Activated CD4-positive, alpha-beta T cell treated with anti-CD3 and anti-CD28 coated beads, Interleukin-2, amount 10 ng/mL, durations not matched to agents 7 days and 5 days (primary cell): Measurements from ENCODE around the gene ARHGAP27. TPM values are rescaled to one million over a fixed set of nuclear protein-coding genes. Genes with fewer than 3 reads are reported as not detected.

ENCODE experiments used
- CTCF ChIA-PET: fragments of 350-600 bp; sonication (Branson Sonifier 250); formaldehyde crosslinking; loops from one replicate; lab custom pipeline; 2021; ENCODE audit warnings: antibody characterized with exemption; lab: Charles Lee
- POLR2A ChIA-PET: fragments of 350-600 bp; sonication (Branson Sonifier 250); formaldehyde crosslinking; loops from one replicate; lab custom pipeline; 2021; ENCODE audit warnings: antibody characterized with exemption; lab: Charles Lee
- DNase-seq: peaks from one replicate; pipeline ENCODE4 v3.0.0-alpha.2; 2020
- H3K27ac Mint-ChIP-seq: one replicate; pipeline ENCODE4 v1.8.0; 2021; ENCODE audit warnings: mild to moderate bottlenecking, moderate library complexity, mixed read lengths
- H3K27me3 Mint-ChIP-seq: one replicate; pipeline ENCODE4 v1.8.0; 2021; ENCODE audit warnings: mixed read lengths
- H3K36me3 Mint-ChIP-seq: one replicate; pipeline ENCODE4 v1.8.0; 2021; ENCODE audit warnings: low read depth, mixed read lengths
- H3K4me1 Mint-ChIP-seq: one replicate; pipeline ENCODE4 v1.8.0; 2021; ENCODE audit warnings: mixed read lengths
- H3K4me3 Mint-ChIP-seq: one replicate; pipeline ENCODE4 v1.8.0; 2021; ENCODE audit warnings: mild to moderate bottlenecking, moderate library complexity, mixed read lengths
- H3K9me3 Mint-ChIP-seq: one replicate; pipeline ENCODE4 v1.8.0; 2021; ENCODE audit warnings: mixed read lengths
- total RNA-seq, 2 experiments: library from RNA; stranded (reverse); gene quantifications; one replicate each; pipeline ENCODE4 v1.2.3, GENCODE V29; 2021

The ARHGAP27 gene
- total RNA-seq, 2 experiments from 2014 or later: 85.3 to 93.5 TPM

DNA sequence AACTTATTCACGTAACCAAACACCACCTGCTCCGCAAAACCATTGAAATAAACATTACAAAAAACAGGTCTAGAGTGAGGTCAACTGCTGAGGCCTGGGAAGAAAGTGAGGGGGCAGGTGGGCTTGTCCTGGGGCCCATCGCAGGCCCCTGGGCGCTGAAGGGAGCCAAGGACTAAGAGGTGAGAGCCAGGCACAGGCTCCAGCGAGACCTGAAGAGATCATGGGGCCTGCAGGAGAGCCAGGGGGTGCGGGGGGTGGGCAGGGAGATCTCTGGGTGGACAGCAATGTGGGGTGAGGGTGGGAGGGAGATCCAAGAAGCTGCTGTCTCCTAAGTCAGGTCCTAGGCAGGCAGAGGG is 7.9 kb downstream of the ARHGAP27 start:
- H3K36me3 Mint-ChIP-seq: peaks cover 6% of the 10 kb centered on the region

GRCh38 chr17:45423975-45424335 is 8.7 kb downstream of the ARHGAP27 start:
- ChIA-PET CTCF (no interaction called here), POLR2A (no interaction called here)
- Mint-ChIP-seq H3K4me3 (no peak overlapping the region), H3K9me3 (no peaks in the 10 kb centered on the region), H3K4me1 (peaks cover 14% of the 10 kb centered on the region), H3K36me3 (peaks cover 3% of the 10 kb centered on the region), H3K27me3 (peaks cover 3% of the 10 kb centered on the region), H3K27ac (no peak overlapping the region)
- no peak for DNase-seq

More for the DNA sequence above, 7.9 kb downstream of the ARHGAP27 start:
- DNase-seq: no peak
- Mint-ChIP-seq H3K9me3 (no peaks in the 10 kb centered on the region), H3K4me3 (no peak overlapping the region), H3K27me3 (no peaks in the 10 kb centered on the region), H3K27ac (no peak overlapping the region), H3K4me1 (peaks cover 14% of the 10 kb centered on the region)
- POLR2A ChIA-PET: no interaction called here
- CTCF ChIA-PET: no interaction called here

- H3K27ac Mint-ChIP-seq: no peak overlapping the region
- peaks cover 9% of the 10 kb centered on the region for H3K4me1 Mint-ChIP-seq
- H3K9me3 Mint-ChIP-seq: no peaks in the 10 kb centered on the region
- CTCF ChIA-PET: no interaction called here
- no peak for DNase-seq
- H3K4me3 Mint-ChIP-seq: no peak overlapping the region
- H3K36me3 Mint-ChIP-seq: no peaks in the 10 kb centered on the region
- POLR2A ChIA-PET: no interaction called here
- H3K27me3 Mint-ChIP-seq: peaks cover 3% of the 10 kb centered on the region
These were observed 9.2 kb downstream of the ARHGAP27 start for GRCh38 chr17:45423304-45423974.

GRCh38 chr17:45414990-45415881 is 17.4 kb downstream of the ARHGAP27 start:
- DNase-seq: no peak
- POLR2A ChIA-PET: no interaction called here
- H3K27ac Mint-ChIP-seq: peak overlapping the region; percentile 22
- H3K36me3 Mint-ChIP-seq: peaks cover 4% of the 10 kb centered on the region
- H3K9me3 Mint-ChIP-seq: no peaks in the 10 kb centered on the region
- CTCF ChIA-PET: interaction anchor here (0.7 kb wide), 1 partner anchor 640 kb away, joined by 3 read pairs; no protein-coding TSS in a partner anchor
- H3K4me1 Mint-ChIP-seq: peaks cover 32% of the 10 kb centered on the region
- peaks cover 3% of the 10 kb centered on the region for H3K27me3 Mint-ChIP-seq
- no peak overlapping the region for H3K4me3 Mint-ChIP-seq

DNA sequence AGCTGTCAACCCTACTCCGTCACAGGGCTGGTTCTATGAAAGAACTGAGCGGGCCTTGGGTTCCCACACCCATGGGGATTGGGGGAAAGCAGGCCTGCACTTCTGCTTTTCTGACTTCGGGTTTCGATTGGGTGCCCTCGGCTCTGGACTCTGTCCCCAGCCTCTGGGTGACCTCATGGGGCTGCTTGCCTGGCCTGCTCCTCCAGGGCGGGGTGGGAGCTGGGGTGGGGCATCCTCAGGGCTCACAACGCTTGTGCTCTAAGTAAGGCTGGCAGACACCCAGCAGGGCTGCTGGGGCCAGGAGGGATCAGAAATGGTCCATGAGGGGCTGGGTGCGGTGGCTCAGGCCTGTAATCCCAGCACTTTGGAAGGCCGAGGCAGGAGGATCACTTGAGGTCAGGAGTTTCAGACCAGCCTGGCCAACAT is 19.2 kb downstream of the ARHGAP27 start:
- DNase-seq: no peak
- Mint-ChIP-seq H3K36me3 (peaks cover 10% of the 10 kb centered on the region), H3K27me3 (no peaks in the 10 kb centered on the region), H3K9me3 (no peaks in the 10 kb centered on the region), H3K4me1 (peaks cover 40% of the 10 kb centered on the region), H3K4me3 (no peak overlapping the region), H3K27ac (no peak overlapping the region)
- CTCF ChIA-PET: interaction anchor here (0.7 to 3.1 kb wide), 2 partner anchors 14 to 81 kb away, joined by 3 to 11 read pairs; no protein-coding TSS in a partner anchor
- POLR2A ChIA-PET: no interaction called here

DNA sequence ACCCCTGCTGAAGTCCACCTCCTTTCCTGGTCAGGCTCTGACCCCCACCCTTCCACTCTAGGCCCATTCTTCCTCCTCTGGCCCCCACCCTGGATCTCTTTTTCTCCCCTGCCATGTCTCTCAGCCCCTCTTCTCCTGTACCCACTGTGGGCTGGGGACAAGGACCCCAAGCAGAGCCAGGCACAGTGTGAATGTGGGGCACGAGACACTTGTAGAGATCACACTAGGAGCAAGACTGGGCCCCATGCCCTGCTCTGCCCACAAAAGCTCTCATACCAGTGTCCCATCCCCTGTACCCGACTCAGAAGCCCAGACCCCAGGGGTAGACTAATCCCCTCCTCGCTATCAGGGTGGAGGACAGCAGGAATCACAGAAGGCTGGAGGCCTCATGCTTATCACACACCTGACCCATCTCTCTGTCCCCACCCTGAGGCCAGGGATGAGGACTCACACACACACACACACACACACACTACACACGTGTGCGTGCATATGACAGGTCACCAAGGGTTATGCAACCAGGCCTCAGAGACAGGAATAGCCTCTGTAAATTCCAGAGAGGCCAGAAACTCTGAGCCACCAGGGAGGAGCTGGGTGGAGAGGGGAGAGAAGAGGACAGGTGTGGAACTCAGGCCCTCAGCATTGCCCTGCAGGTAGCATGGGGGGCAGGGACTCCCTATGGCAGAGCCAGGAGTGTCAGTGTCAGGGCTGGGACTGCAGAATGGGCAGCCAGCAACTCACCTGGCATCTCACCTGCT is 21.1 kb downstream of the ARHGAP27 start:
- Mint-ChIP-seq H3K9me3 (no peaks in the 10 kb centered on the region), H3K36me3 (peaks cover 24% of the 10 kb centered on the region), H3K4me1 (peaks cover 58% of the 10 kb centered on the region), H3K4me3 (peak overlapping the region; percentile 95), H3K27me3 (no peaks in the 10 kb centered on the region), H3K27ac (peak overlapping the region; percentile 98)
- POLR2A ChIA-PET: no interaction called here
- CTCF ChIA-PET: interaction anchor here (3.1 kb wide), 1 partner anchor 16 kb away, joined by 11 read pairs; no protein-coding TSS in a partner anchor
- no peak for DNase-seq

GRCh38 chr17:45410144-45411091 is 22.3 kb downstream of the ARHGAP27 start:
- peak; percentile 71 for DNase-seq
- no peaks in the 10 kb centered on the region for H3K9me3 Mint-ChIP-seq
- H3K27ac Mint-ChIP-seq: peak overlapping the region; percentile 98
- POLR2A ChIA-PET: no interaction called here
- CTCF ChIA-PET: interaction anchor here (1.2 to 1.8 kb wide), 6 partner anchors 10 to 261 kb away, joined by 3 to 7 read pairs (median 4); partner anchors contain the start of gene HEXIM1
- peaks cover 28% of the 10 kb centered on the region for H3K36me3 Mint-ChIP-seq
- H3K4me3 Mint-ChIP-seq: peak overlapping the region; percentile 95
- H3K4me1 Mint-ChIP-seq: peaks cover 60% of the 10 kb centered on the region
- H3K27me3 Mint-ChIP-seq: no peaks in the 10 kb centered on the region

DNA sequence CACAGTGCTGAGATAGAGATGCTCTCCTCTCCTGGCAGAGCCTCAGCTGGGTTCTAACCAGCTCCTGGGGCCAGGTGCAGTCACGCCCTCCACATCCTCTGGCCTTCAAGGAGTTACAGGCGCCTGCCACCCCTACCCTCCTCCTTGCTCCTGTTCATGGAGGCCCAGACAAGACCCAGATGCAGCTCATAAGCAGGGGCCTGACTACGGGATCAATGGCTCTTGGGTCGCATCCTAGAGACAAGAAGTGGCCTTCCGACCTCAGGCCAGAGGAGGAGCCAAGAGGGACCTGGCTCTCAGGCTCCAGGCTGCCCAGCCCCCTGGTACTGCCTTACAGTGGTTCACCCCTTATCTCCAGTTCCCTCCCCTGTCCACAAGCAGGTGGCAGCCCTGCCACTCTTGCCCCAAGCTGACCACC is 23.0 kb downstream of the ARHGAP27 start:
- Mint-ChIP-seq H3K27ac (peak overlapping the region; percentile 98), H3K4me3 (peak overlapping the region; percentile 95), H3K27me3 (no peaks in the 10 kb centered on the region), H3K36me3 (peaks cover 27% of the 10 kb centered on the region), H3K4me1 (peaks cover 55% of the 10 kb centered on the region), H3K9me3 (no peaks in the 10 kb centered on the region)
- POLR2A ChIA-PET: interaction anchor here (0.6 kb wide), 2 partner anchors 92 to 212 kb away, joined by 4 read pairs; partner anchors contain the start of gene MAP3K14
- no peak for DNase-seq
- CTCF ChIA-PET: interaction anchor here (1.2 to 1.8 kb wide), 7 partner anchors 9 to 261 kb away, joined by 3 to 7 read pairs (median 4); partner anchors contain the start of gene HEXIM1

- no peaks in the 10 kb centered on the region for H3K27me3 Mint-ChIP-seq
- H3K4me1 Mint-ChIP-seq: peaks cover 57% of the 10 kb centered on the region
- peak overlapping the region; percentile 95 for H3K4me3 Mint-ChIP-seq
- CTCF ChIA-PET: interaction anchor here (0.6 to 1.8 kb wide), 9 partner anchors 9 to 260 kb away, joined by 3 to 7 read pairs (median 3); partner anchors contain the start of gene HEXIM1
- DNase-seq: no peak
- peak overlapping the region; percentile 98 for H3K27ac Mint-ChIP-seq
- no peaks in the 10 kb centered on the region for H3K9me3 Mint-ChIP-seq
- POLR2A ChIA-PET: interaction anchor here (0.6 kb wide), 2 partner anchors 92 to 211 kb away, joined by 4 read pairs; partner anchors contain the start of gene MAP3K14
- H3K36me3 Mint-ChIP-seq: peaks cover 34% of the 10 kb centered on the region
These were observed 23.9 kb downstream of the ARHGAP27 start for GRCh38 chr17:45408611-45409421.

DNA sequence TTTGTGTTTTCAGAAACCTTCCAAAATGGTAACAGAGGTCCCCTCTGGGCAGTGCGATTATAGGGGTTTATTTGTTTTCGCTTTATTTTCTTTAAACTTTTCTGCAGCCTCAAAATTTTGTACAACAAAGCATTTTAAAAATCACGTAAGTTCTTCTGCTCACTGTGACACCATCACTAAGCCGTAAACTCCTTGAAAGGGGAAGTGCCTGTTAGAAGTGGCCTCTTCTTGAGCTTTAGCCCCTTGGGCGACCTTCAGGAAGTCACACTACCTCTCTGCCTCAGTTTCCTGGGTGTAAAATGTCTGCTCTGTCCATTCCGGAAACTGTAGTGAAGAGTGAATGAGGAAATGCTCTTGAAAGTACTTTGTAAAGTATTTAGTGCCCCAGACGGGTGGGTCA is 26.6 kb downstream of the ARHGAP27 start:
- Mint-ChIP-seq H3K9me3 (no peaks in the 10 kb centered on the region), H3K36me3 (peaks cover 54% of the 10 kb centered on the region), H3K27ac (peak overlapping the region; percentile 13), H3K27me3 (no peaks in the 10 kb centered on the region), H3K4me1 (peaks cover 42% of the 10 kb centered on the region), H3K4me3 (no peak overlapping the region)
- CTCF ChIA-PET: interaction anchor here (1.7 kb wide), 1 partner anchor 21 kb away, joined by 5 read pairs; no protein-coding TSS in a partner anchor
- no peak for DNase-seq
- POLR2A ChIA-PET: no interaction called here
